K562 (cell line): ENCODE results near the gene PRELID2. TPM values are rescaled to one million over a fixed set of nuclear protein-coding genes. Genes with fewer than 3 reads are reported as not detected.
A peak's percentile ranks its signal among the peaks of the same experiment; 100 is the strongest.

Source experiments
- ARNT ChIP-seq, 2 experiments: fragments of 450-650 bp; IDR thresholded peaks; 2 replicates each; pipeline ENCODE4 v1.6.1; 2016; ENCODE audit warnings: mild to moderate bottlenecking in 1 of 2
- CHD1 ChIP-seq: fragments of 200-600 bp; sonication (generic); IDR thresholded peaks from one replicate; pipeline ENCODE4 v1.6.1; 2012; ENCODE audit warnings: mild to moderate bottlenecking, moderate library complexity, low read length, inconsistent platforms
- EWSR1 ChIP-seq: fragments of 450-650 bp; IDR thresholded peaks from 2 replicates; pipeline ENCODE4 v1.6.1; 2018; ENCODE audit warnings: borderline replicate concordance, mild to moderate bottlenecking, low read depth, moderate library complexity; ENCODE audit not compliant: partially characterized antibody
- HCFC1 ChIP-seq: IDR thresholded peaks from 2 replicates; pipeline ENCODE4 v1.6.1; 2012; ENCODE audit warnings: low read depth, low read length, improper control_type of control experiment
- HNRNPH1 ChIP-seq: fragments of 200-400 bp; formaldehyde crosslinking; optimal IDR thresholded peaks from 2 replicates; pipeline ENCODE3; 2017; ENCODE audit warnings: low read depth, mild to moderate bottlenecking, low read length, moderate library complexity
- HNRNPK ChIP-seq: fragments of 200-400 bp; formaldehyde crosslinking; IDR thresholded peaks from one replicate; pipeline ENCODE4 v1.6.1; 2018; ENCODE audit warnings: mild to moderate bottlenecking, low read depth, low read length; ENCODE audit not compliant: poor library complexity, severe bottlenecking
- MAFF ChIP-seq: IDR thresholded peaks from 2 replicates; pipeline ENCODE4 v1.6.1; 2012; ENCODE audit warnings: low read length, improper control_type of control experiment
- RBM17 ChIP-seq: fragments of 200-400 bp; formaldehyde crosslinking; IDR thresholded peaks from 2 replicates; pipeline ENCODE4 v1.6.1; 2017; ENCODE audit warnings: low read depth, mild to moderate bottlenecking, low read length, borderline replicate concordance
- RBM25 ChIP-seq: fragments of 200-400 bp; formaldehyde crosslinking; IDR thresholded peaks from 2 replicates; pipeline ENCODE4 v1.6.1; 2018; ENCODE audit warnings: low read length, low read depth, moderate library complexity; ENCODE audit not compliant: severe bottlenecking
- SMARCA5 ChIP-seq: fragments of 450-650 bp; IDR thresholded peaks from 2 replicates; pipeline ENCODE4 v1.6.1; 2016
- SMARCC2 ChIP-seq: fragments of 450-650 bp; IDR thresholded peaks from 2 replicates; pipeline ENCODE4 v1.6.1; 2017; ENCODE audit warnings: antibody characterized with exemption, moderate library complexity, mild to moderate bottlenecking, low read depth
- SOX6 ChIP-seq: fragments of 450-650 bp; IDR thresholded peaks from 2 replicates; pipeline ENCODE4 v1.6.1; 2014; ENCODE audit warnings: mild to moderate bottlenecking
- TEAD4 ChIP-seq, 2 experiments: sonication (generic) in 1 of 2; formaldehyde crosslinking in 1 of 2; IDR thresholded peaks; 2 replicates each; pipeline versions ENCODE4 v1.6.1 to v1.8.0; 2012 to 2022; ENCODE audit warnings: borderline replicate concordance in 1 of 2, inconsistent platforms in 1 of 2, low read length in 1 of 2, mild to moderate bottlenecking in 1 of 2, missing genetic modification reagents in 1 of 2
- TRIM24 ChIP-seq, 2 experiments: fragments of 450-650 bp; IDR thresholded peaks; 2 replicates each; pipeline ENCODE4 v1.6.1; 2016
- ZNF239 ChIP-seq: fragments of 250-450 bp; sonication (Bioruptor Pico); IDR thresholded peaks from 2 replicates; pipeline ENCODE4 v1.4.0; 2020; ENCODE audit warnings: mild to moderate bottlenecking
- ZNF695 ChIP-seq: fragments of 450-650 bp; formaldehyde crosslinking; IDR thresholded peaks from 2 replicates; pipeline ENCODE4 v1.4.0; 2020; ENCODE audit warnings: mild to moderate bottlenecking, moderate library complexity
- polyA plus RNA-seq, 8 experiments: library from polyadenylated mRNA; depleted of rRNA in 4 of 8; stranded (reverse) in 5 of 8; unstranded in 3 of 8; fragments of >200 nt; fragmentation: Nextera tagmentation in 2 of 8; fragmentation: Illumina TruSeq in 1 of 8; extraction: Ambion mirVana in 2 of 8; extraction: Trizol in 1 of 8; gene quantifications; 2 replicates each; pipeline versions ENCODE4 v1.2.1 to v1.2.3, GENCODE V29; 2011 to 2014; ENCODE audit warnings: inconsistent platforms in 1 of 8, missing spikeins in 1 of 8
- total RNA-seq, 7 experiments: library from RNA; depleted of rRNA in 6 of 7; stranded (reverse); fragments of >200 nt in 6 of 7; fragmentation: Illumina TruSeq in 2 of 7; extraction: Trizol in 2 of 7; gene quantifications; 2 replicates each; pipeline versions ENCODE4 v1.2.1 to v1.2.3, GENCODE V29; 2011 to 2021; ENCODE audit warnings: low replicate concordance in 1 of 7
- TF ChIP-seq, protein P1 (sequence below): fragments of 450-650 bp; IDR thresholded peaks from 2 replicates; pipeline ENCODE4 v1.6.1; 2016; ENCODE audit warnings: low read depth, mild to moderate bottlenecking, moderate library complexity
- TF ChIP-seq, protein P2 (sequence below): fragments of 450-650 bp; formaldehyde crosslinking; IDR thresholded peaks from 2 replicates; pipeline ENCODE4 v1.4.0; 2020; ENCODE audit warnings: mild to moderate bottlenecking, moderate library complexity
- TF ChIP-seq, protein P3 (sequence below), 2 experiments: fragments of 150-350 bp in 1 of 2; IDR thresholded peaks; 2 replicates each; pipeline ENCODE4 v1.6.1; 2012 to 2016; ENCODE audit warnings: low read depth in 2 of 2, low read length in 2 of 2, mild to moderate bottlenecking in 1 of 2, moderate library complexity in 1 of 2
- TF ChIP-seq, protein P4 (sequence below): fragments of 250-450 bp; sonication (Bioruptor Pico); IDR thresholded peaks from 2 replicates; pipeline ENCODE4 v1.5.0; 2021

Gene PRELID2
- total and polyA plus RNA-seq, 9 of the 15 experiments (the other 6 are each of a cell fraction or from before 2014, with no cell fraction given): 6.4 to 68.2 (median 28.8) TPM

DNA sequence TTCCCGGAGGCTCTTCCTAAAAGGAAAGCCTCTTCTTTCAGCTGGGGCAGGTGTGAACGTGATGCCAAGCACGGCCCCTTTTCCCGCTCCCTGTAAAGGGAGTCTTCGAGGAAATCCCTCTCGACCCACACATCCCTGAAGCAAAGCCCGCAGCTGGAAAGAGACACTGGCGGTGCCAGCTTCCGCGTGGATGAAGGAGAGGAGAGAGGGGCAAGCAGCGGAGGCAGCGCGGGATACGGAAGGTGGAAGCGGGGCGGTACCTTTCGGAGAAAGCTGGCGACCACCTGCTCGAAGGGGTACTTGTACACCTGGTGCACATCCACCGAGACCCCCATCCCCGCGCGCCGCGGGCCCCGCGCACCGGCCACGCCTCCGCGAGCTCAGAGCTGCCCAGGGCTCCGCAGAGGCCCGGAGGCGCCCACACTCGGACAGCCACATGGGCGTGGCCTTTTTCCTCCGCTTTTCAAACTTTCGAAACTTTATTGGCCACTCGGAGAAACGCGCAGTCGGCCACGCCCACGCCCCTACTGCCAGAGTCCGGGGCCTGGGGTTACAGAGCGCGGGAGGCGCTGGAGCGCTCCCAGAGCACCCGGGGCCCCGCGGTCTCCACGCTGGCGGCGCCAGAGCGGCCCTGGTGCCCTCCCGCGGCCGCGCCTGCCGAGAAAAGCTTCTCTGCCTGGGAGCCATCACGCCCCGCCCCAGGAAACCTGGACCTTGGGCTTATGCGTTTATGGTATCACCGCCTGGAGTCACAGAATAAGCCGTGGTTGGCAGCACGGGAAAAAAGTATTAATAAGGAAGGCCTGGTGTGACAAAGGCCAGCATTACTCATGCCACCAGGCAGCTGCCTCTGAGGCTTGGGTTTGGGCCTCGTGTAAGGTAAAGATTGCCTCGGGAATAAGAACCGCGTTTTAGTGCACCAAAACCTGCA is at the start of gene PRELID2 (continued):
- TF ChIP-seq ZNF695 (CRISPR knock-in tag) (no peak), EWSR1 (no peak), ARNT (IDR thresholded peaks at IDR 0.05) (no peak), TRIM24 (IDR thresholded peaks at IDR 0.05) (no peak), SMARCC2 (0 out of 2 replicates have a peak, but pooled peaks have one; percentile 29), MAFF (no peak), SOX6 (peak; percentile 69; the same call in 1 of the 2 replicates), RBM17 (no peak), HCFC1 (peak; percentile 62), SMARCA5 (no peak), HNRNPK (no peak), TEAD4 (IDR thresholded peaks at IDR 0.05; ENCODE audit: low read length) (no peak), TEAD4 (CRISPR knock-in tag; IDR thresholded peaks at IDR 0.05; ENCODE audit: borderline replicate concordance) (no peak), ZNF239 (CRISPR knock-in tag) (no peak), RBM25 (no peak), HNRNPH1 (no peak), CHD1 (no peak)
- TF ChIP-seq, protein P1, sequence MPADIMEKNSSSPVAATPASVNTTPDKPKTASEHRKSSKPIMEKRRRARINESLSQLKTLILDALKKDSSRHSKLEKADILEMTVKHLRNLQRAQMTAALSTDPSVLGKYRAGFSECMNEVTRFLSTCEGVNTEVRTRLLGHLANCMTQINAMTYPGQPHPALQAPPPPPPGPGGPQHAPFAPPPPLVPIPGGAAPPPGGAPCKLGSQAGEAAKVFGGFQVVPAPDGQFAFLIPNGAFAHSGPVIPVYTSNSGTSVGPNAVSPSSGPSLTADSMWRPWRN: no peak
- TF ChIP-seq, protein P2, sequence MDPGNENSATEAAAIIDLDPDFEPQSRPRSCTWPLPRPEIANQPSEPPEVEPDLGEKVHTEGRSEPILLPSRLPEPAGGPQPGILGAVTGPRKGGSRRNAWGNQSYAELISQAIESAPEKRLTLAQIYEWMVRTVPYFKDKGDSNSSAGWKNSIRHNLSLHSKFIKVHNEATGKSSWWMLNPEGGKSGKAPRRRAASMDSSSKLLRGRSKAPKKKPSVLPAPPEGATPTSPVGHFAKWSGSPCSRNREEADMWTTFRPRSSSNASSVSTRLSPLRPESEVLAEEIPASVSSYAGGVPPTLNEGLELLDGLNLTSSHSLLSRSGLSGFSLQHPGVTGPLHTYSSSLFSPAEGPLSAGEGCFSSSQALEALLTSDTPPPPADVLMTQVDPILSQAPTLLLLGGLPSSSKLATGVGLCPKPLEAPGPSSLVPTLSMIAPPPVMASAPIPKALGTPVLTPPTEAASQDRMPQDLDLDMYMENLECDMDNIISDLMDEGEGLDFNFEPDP: peak; percentile 48; the same call in 1 of the 2 replicates
- TF ChIP-seq, protein P3, sequence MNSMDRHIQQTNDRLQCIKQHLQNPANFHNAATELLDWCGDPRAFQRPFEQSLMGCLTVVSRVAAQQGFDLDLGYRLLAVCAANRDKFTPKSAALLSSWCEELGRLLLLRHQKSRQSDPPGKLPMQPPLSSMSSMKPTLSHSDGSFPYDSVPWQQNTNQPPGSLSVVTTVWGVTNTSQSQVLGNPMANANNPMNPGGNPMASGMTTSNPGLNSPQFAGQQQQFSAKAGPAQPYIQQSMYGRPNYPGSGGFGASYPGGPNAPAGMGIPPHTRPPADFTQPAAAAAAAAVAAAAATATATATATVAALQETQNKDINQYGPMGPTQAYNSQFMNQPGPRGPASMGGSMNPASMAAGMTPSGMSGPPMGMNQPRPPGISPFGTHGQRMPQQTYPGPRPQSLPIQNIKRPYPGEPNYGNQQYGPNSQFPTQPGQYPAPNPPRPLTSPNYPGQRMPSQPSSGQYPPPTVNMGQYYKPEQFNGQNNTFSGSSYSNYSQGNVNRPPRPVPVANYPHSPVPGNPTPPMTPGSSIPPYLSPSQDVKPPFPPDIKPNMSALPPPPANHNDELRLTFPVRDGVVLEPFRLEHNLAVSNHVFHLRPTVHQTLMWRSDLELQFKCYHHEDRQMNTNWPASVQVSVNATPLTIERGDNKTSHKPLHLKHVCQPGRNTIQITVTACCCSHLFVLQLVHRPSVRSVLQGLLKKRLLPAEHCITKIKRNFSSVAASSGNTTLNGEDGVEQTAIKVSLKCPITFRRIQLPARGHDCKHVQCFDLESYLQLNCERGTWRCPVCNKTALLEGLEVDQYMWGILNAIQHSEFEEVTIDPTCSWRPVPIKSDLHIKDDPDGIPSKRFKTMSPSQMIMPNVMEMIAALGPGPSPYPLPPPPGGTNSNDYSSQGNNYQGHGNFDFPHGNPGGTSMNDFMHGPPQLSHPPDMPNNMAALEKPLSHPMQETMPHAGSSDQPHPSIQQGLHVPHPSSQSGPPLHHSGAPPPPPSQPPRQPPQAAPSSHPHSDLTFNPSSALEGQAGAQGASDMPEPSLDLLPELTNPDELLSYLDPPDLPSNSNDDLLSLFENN (IDR thresholded peaks at IDR 0.05; ENCODE audit: low read depth in 2 of 2, low read length in 2 of 2): peak in 1 of 2 experiments; percentile 56; a peak in 1 of 4 replicates
- TF ChIP-seq, protein P4, sequence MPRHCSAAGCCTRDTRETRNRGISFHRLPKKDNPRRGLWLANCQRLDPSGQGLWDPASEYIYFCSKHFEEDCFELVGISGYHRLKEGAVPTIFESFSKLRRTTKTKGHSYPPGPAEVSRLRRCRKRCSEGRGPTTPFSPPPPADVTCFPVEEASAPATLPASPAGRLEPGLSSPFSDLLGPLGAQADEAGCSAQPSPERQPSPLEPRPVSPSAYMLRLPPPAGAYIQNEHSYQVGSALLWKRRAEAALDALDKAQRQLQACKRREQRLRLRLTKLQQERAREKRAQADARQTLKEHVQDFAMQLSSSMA: no peak
